Fibroblast of villous mesenchyme (primary cell): ENCODE results near the gene TTC21A. TPM values are rescaled to one million over a fixed set of nuclear protein-coding genes. Genes with fewer than 3 reads are reported as not detected.

ENCODE experiments used
- DNase-seq: peaks from one replicate; pipeline ENCODE4 v3.0.0-alpha.2; 2010; ENCODE audit warnings: low read depth
- H3K4me3 ChIP-seq: 2 replicates; pipeline ENCODE4 v1.5.1; 2011; ENCODE audit warnings: low read depth, mild to moderate bottlenecking, low read length
- total RNA-seq: library from RNA; depleted of rRNA; stranded (reverse); fragments of >200 nt; gene quantifications from 2 replicates; pipeline ENCODE4 v1.2.3, GENCODE V29; 2012
- TF ChIP-seq, protein P1 (sequence below): IDR thresholded peaks from 2 replicates; pipeline ENCODE4 v1.5.1; 2012; ENCODE audit warnings: low read depth, mild to moderate bottlenecking, low read length; ENCODE audit not compliant: insufficient read depth

Gene TTC21A
- total RNA-seq, 1 donor = 3.9 TPM

DNA sequence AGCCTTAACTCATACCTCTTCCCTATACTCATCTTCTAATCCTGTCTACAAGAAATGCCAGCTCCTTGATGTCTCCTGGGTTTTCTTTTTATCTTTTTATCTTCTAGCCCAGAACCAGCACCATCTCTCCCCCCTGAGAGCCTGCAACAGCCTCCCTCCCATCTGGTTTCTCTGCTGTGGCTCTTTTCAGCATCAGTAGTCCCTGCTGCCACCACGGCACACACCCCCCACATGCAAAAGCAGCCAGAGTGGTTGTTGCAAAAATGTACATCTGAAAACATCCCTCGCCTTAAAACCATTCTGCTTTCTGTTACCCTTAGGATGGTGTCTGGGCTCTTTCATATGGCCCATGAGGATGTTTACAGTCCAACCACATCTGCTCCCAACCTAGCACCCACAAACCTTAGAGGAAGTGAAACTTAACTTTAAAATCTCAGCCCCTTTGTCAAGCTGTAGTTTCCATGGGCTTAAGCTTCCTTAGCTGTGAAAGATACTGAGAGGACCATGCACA is 775 bp downstream of the TTC21A start:
- H3K4me3 ChIP-seq = peak overlapping the region; percentile 96
- TF ChIP-seq, protein P1, sequence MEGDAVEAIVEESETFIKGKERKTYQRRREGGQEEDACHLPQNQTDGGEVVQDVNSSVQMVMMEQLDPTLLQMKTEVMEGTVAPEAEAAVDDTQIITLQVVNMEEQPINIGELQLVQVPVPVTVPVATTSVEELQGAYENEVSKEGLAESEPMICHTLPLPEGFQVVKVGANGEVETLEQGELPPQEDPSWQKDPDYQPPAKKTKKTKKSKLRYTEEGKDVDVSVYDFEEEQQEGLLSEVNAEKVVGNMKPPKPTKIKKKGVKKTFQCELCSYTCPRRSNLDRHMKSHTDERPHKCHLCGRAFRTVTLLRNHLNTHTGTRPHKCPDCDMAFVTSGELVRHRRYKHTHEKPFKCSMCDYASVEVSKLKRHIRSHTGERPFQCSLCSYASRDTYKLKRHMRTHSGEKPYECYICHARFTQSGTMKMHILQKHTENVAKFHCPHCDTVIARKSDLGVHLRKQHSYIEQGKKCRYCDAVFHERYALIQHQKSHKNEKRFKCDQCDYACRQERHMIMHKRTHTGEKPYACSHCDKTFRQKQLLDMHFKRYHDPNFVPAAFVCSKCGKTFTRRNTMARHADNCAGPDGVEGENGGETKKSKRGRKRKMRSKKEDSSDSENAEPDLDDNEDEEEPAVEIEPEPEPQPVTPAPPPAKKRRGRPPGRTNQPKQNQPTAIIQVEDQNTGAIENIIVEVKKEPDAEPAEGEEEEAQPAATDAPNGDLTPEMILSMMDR = no peak
- no peak for DNase-seq

DNA sequence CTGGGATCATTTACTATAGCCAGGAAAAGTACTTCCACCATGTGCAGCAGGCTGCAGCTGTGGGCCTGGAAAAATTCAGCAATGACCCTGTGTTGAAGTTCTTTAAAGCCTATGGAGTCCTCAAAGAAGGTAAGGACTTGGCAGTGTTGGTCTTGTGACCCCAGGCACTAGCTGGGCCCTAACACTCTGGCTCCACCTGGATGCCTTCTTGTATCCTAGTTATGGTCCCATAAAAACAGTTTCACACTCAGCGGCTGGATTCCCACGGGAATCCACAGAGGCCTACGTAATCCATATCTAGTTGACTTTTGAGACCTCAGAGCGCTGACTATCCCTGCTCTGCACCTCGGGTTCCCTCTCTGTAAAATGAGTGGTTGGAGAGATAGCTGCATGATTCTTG is 1.6 kb downstream of the TTC21A start:
- no peak overlapping the region for H3K4me3 ChIP-seq
- TF ChIP-seq, protein P1 = no peak
- DNase-seq = no peak

DNA sequence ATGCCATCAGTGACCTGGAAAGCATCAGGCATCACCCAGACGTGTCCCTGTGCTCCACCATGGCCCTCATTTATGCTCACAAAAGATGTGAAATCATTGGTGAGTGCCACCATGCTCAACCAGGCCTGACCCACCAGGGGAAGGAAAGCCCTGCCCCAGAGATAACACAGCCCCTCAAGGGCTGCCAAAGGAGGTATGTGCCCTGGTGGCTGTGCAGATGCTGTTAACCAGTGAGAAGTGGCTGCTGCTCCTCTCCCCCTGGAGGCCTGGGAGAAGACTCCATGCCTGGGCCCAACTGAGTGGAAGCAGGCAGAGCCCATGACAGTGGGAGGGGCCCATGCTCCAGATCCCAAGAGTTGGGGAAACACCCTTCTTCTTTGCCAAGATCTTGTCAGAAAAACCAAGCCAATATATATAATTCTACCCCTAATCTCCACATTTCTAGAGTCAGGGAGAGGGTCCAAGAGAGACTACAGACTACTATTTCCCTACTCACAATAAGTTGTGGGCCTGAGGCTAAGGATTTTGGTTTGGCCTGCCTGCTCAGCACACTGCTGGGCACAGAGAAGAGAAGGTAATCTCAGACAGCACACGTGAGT is 2.7 kb downstream of the TTC21A start:
- no peak overlapping the region for H3K4me3 ChIP-seq
- DNase-seq = no peak
- TF ChIP-seq, protein P1 = no peak

DNA sequence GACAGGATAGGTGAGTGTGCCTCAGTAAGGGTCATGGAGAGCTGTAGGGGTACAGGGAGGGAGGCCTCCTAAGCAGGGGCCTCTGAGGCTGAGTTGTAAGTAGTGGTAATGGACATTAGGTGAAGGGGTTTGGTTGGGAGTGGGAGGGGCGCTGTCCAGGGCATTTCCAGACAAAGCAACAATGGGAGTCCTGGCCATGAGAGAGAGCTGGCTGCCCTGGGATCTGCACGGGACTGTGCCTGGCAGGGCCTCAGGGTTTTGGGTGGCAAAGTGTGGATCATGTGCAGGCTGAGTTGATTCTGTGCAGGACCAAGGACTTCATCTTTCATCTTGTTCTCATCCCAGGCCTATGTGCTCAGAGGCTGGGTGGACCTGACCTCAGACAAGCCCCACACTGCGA is 4.6 kb downstream of the TTC21A start:
- TF ChIP-seq, protein P1 = no peak
- DNase-seq = no peak
- no peak overlapping the region for H3K4me3 ChIP-seq

- TF ChIP-seq, protein P1 = no peak
- no peak overlapping the region for H3K4me3 ChIP-seq
- DNase-seq = no peak
Observed at GRCh38 chr3:39112535-39112934, 5.1 kb downstream of the TTC21A start.

DNA sequence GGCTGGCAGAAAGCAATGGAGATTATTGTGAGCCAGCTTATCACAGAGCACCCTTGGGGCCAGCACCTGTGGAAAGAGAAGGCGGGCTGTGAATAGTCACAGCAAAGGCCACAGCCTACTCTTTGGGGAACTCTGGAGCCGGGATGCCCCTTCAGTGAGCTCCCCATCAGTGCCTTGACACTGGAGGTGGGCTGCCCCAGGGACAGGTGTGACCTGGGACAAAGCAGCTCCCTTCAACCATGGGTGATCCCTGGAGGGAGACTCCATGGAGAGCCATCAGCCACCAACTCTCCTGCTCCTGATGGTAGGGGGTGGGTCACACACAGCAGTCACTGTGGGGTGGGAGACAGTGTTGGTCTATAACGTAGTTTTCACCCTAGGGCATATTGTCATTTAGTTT is 5.8 kb downstream of the TTC21A start:
- no peak for DNase-seq
- H3K4me3 ChIP-seq = no peak overlapping the region
- TF ChIP-seq, protein P1 = no peak

DNA sequence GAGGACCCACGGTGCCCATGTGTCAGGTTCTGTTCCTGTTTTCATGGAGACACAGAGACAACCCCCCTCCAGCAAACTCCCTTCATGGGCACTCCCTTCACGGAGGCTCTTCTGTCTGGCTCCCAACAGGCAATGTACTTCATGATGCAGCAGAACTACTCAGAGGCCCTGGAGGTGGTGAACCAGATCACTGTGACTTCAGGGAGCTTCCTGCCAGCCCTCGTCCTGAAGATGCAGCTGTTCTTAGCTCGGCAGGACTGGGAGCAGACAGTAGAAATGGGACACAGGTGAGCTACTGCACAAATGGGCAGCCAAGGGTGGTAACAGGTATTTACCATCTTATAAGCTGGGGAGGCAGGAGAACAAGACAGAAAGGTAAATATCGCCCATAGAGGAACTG is 7.0 kb downstream of the TTC21A start:
- TF ChIP-seq, protein P1 = no peak
- DNase-seq = no peak
- H3K4me3 ChIP-seq = no peak overlapping the region
